SK-N-SH (cell line): ENCODE results near the gene PEPD. TPM values are rescaled to one million over a fixed set of nuclear protein-coding genes. Genes with fewer than 3 reads are reported as not detected.

Experiments
- CTCF ChIA-PET: fragments of 300-600, 350-600 bp; formaldehyde crosslinking; extraction: SDS; loops from one replicate; lab custom pipeline; 2021; lab: Yijun Ruan, JAX
- POLR2A ChIA-PET: fragments of 350-600 bp; sonication (Branson Sonifier 250); formaldehyde crosslinking; extraction: SDS; loops from one replicate; lab custom pipeline; 2020; ENCODE audit warnings: antibody characterized with exemption, inconsistent platforms; lab: Yijun Ruan, JAX
- DNase-seq: peaks from one replicate; pipeline ENCODE4 v3.0.0; 2012
- H2AFZ ChIP-seq: fragments of 200-600 bp; sonication (generic); 2 replicates; pipeline ENCODE4 v1.8.1; 2016; ENCODE audit warnings: antibody characterized with exemption, mild to moderate bottlenecking, low read depth
- H3F3A ChIP-seq: fragments of 200-600 bp; sonication (generic); replicated peaks from 2 replicates; pipeline ENCODE3; 2016; ENCODE audit warnings: antibody characterized with exemption, mild to moderate bottlenecking; ENCODE audit not compliant: insufficient read depth
- H3K27ac ChIP-seq, 2 experiments: fragments of 200-500 bp in 1 of 2; fragments of 200-600 bp in 1 of 2; sonication (Bioruptor generic) in 1 of 2; sonication (generic), shearing (Covaris generic) in 1 of 2; 2 replicates each; pipeline versions ENCODE4 v1.5.1 to v1.6.1; 2014 to 2016; ENCODE audit warnings: low read depth in 2 of 2, inconsistent platforms in 1 of 2, low read length in 1 of 2, mild to moderate bottlenecking in 1 of 2, mixed read lengths in 1 of 2
- H3K27me3 ChIP-seq: fragments of 200-600 bp; sonication (generic), shearing (Covaris generic); 2 replicates; pipeline ENCODE4 v1.6.1; 2016; ENCODE audit warnings: mixed run types; ENCODE audit not compliant: insufficient read depth
- H3K36me3 ChIP-seq, 2 experiments: fragments of 200-500 bp in 1 of 2; fragments of 200-600 bp in 1 of 2; sonication (Bioruptor generic) in 1 of 2; sonication (generic) in 1 of 2; replicated peaks in 1 of 2; 2 replicates each; pipeline versions ENCODE3 to v1.5.1; 2014 to 2016; ENCODE audit warnings: low read length in 1 of 2, mild to moderate bottlenecking in 1 of 2; ENCODE audit not compliant: insufficient read depth in 2 of 2, control insufficient read depth in 1 of 2
- H3K4me1 ChIP-seq, 2 experiments: fragments of 200-500 bp in 1 of 2; fragments of 200-600 bp in 1 of 2; sonication (Bioruptor generic) in 1 of 2; sonication (generic), shearing (Covaris generic) in 1 of 2; 2 replicates each; pipeline versions ENCODE4 v1.5.1 to v1.6.1; 2014 to 2016; ENCODE audit warnings: low read depth in 1 of 2, low read length in 1 of 2, mixed run types in 1 of 2; ENCODE audit not compliant: insufficient read depth in 2 of 2, control insufficient read depth in 1 of 2
- H3K4me2 ChIP-seq: fragments of 200-600 bp; sonication (generic), shearing (Covaris generic); 2 replicates; pipeline ENCODE4 v1.6.1; 2017; ENCODE audit warnings: mixed run types
- H3K4me3 ChIP-seq, 2 experiments: fragments of 200-500 bp in 1 of 2; fragments of 200-600 bp in 1 of 2; sonication (Bioruptor generic) in 1 of 2; sonication (generic), shearing (Covaris generic) in 1 of 2; 2 replicates each; pipeline versions ENCODE4 v1.5.1 to v1.8.1; 2014 to 2016; ENCODE audit warnings: low read depth in 2 of 2, inconsistent platforms in 1 of 2, low read length in 1 of 2, mild to moderate bottlenecking in 1 of 2, mixed read lengths in 1 of 2, moderate library complexity in 1 of 2
- H3K79me2 ChIP-seq: fragments of 200-600 bp; sonication (generic); 2 replicates; pipeline ENCODE4 v1.8.1; 2017; ENCODE audit warnings: mild to moderate bottlenecking; ENCODE audit not compliant: insufficient read depth
- H3K9ac ChIP-seq: fragments of 200-600 bp; sonication (generic); 2 replicates; pipeline ENCODE4 v1.6.1; 2017; ENCODE audit warnings: mixed run types
- H3K9me2 ChIP-seq: fragments of 200-600 bp; sonication (generic); 2 replicates; pipeline ENCODE4 v1.6.1; 2017; ENCODE audit warnings: mixed run types
- H3K9me3 ChIP-seq: fragments of 200-600 bp; sonication (generic); 2 replicates; pipeline ENCODE4 v1.6.1; 2017; ENCODE audit warnings: mixed run types, mild to moderate bottlenecking, moderate library complexity
- H4K20me1 ChIP-seq: fragments of 200-600 bp; sonication (generic); 2 replicates; pipeline ENCODE4 v1.6.1; 2017; ENCODE audit warnings: mild to moderate bottlenecking, mixed run types; ENCODE audit not compliant: insufficient read depth
- CHD2 ChIP-seq: fragments of 150-350 bp; IDR thresholded peaks from 2 replicates; pipeline ENCODE4 v1.6.1; 2018; ENCODE audit warnings: low read length; ENCODE audit not compliant: partially characterized antibody
- CTCF ChIP-seq: fragments of 200-600 bp; sonication (generic); IDR thresholded peaks from 2 replicates; pipeline ENCODE4 v1.6.1; 2017; ENCODE audit warnings: antibody characterized with exemption, mild to moderate bottlenecking, moderate library complexity
- FOXM1 ChIP-seq: IDR thresholded peaks from 2 replicates; pipeline ENCODE4 v1.4.0; 2012; ENCODE audit warnings: low read depth, mild to moderate bottlenecking
- GABPA ChIP-seq: IDR thresholded peaks from 2 replicates; pipeline ENCODE4 v1.4.0; 2012; ENCODE audit warnings: low read depth, mild to moderate bottlenecking
- GATA2 ChIP-seq: sonication (generic); formaldehyde crosslinking; IDR thresholded peaks from 2 replicates; pipeline ENCODE4 v1.5.0; 2020; ENCODE audit warnings: mild to moderate bottlenecking, missing genetic modification reagents
- MEF2A ChIP-seq: IDR thresholded peaks from 2 replicates; pipeline ENCODE4 v1.4.0; 2012; ENCODE audit warnings: low read depth, borderline replicate concordance
- MXI1 ChIP-seq: IDR thresholded peaks from 2 replicates; pipeline ENCODE4 v1.6.1; 2012; ENCODE audit warnings: mild to moderate bottlenecking, low read depth, low read length, improper control_type of control experiment
- NRF1 ChIP-seq: IDR thresholded peaks from 2 replicates; pipeline ENCODE4 v1.6.1; 2012; ENCODE audit warnings: low read depth, mild to moderate bottlenecking, low read length
- RFX5 ChIP-seq: IDR thresholded peaks from 2 replicates; pipeline ENCODE4 v1.6.1; 2012; ENCODE audit warnings: mild to moderate bottlenecking, improper control_type of control experiment, low read length
- TEAD4 ChIP-seq: IDR thresholded peaks from 2 replicates; pipeline ENCODE4 v1.4.0; 2012; ENCODE audit warnings: mild to moderate bottlenecking, borderline replicate concordance; ENCODE audit not compliant: insufficient read depth
- USF1 ChIP-seq: IDR thresholded peaks from 2 replicates; pipeline ENCODE4 v1.4.0; 2012; ENCODE audit warnings: low read depth, borderline replicate concordance
- USF2 ChIP-seq: fragments of 150-350 bp; IDR thresholded peaks from 2 replicates; pipeline ENCODE4 v1.6.1; 2017; ENCODE audit warnings: antibody characterized with exemption, low read length, low read depth, borderline replicate concordance
- WGBS: methylation state at CpG from one replicate; pipeline ENCODE4 v1.1.6; 2017; ENCODE audit warnings: low lambda C conversion rate; 5-methylcytosine and 5-hydroxymethylcytosine counted together
- polyA plus RNA-seq, 3 experiments: library from polyadenylated mRNA; depleted of rRNA; stranded (reverse); fragments of >200 nt; gene quantifications; 2 replicates each; pipeline ENCODE4 v1.2.3, GENCODE V29; 2012

PEPD gene
- polyA plus RNA-seq, 1 of the 3 experiments (the other 2 are of a cell fraction): 88.9 TPM

- WGBS: 81% methylated on average over 11 of the region's 16 CpGs
- TF ChIP-seq GATA2 (CRISPR knock-in tag): no peak
- TF ChIP-seq USF1: no peak
- no peak for TF ChIP-seq NRF1
- TF ChIP-seq RFX5: no peak
- TF ChIP-seq CTCF: no peak
- TF ChIP-seq CHD2: no peak
- TF ChIP-seq, all 33 proteins: peak for 0
- CTCF ChIA-PET: interaction anchor here (0.6 to 4.4 kb wide), 23 partner anchors 11 to 664 kb away, joined by 3 to 59 read pairs (median 4); partner anchors contain the start of genes CHST8 and PEPD
- H3K4me3 ChIP-seq: no peak overlapping the region
- no peak overlapping the region for H3K4me2 ChIP-seq
- H2AFZ ChIP-seq: no peak overlapping the region
- no peak for DNase-seq
- peaks cover 17 to 62% of the 10 kb centered on the region in 2 experiments for H3K4me1 ChIP-seq
- H3K9ac ChIP-seq: no peak overlapping the region
- no peaks in the 10 kb centered on the region for H3K9me2 ChIP-seq
- H3K9me3 ChIP-seq: no peaks in the 10 kb centered on the region
- H4K20me1 ChIP-seq: no peaks in the 10 kb centered on the region
- POLR2A ChIA-PET: no interaction called here
- H3K36me3 ChIP-seq: no peaks in the 10 kb centered on the region
- no peaks in the 10 kb centered on the region for H3K79me2 ChIP-seq
- H3K27me3 ChIP-seq: no peaks in the 10 kb centered on the region
- H3K27ac ChIP-seq: peak overlapping the region in 1 of 2 experiments; percentile 17; a peak in 1 of 4 replicates
- H3F3A ChIP-seq: peaks cover 6% of the 10 kb centered on the region
These were observed 89.0 kb downstream of the PEPD start for GRCh38 chr19:33432446-33433170.

- DNase-seq: no peak
- H3K79me2 ChIP-seq: no peaks in the 10 kb centered on the region
- POLR2A ChIA-PET: no interaction called here
- no peaks in the 10 kb centered on the region for H3K9me2 ChIP-seq
- TF ChIP-seq TEAD4 (no peak), USF2 (no peak), GABPA (no peak), MEF2A (no peak), MXI1 (no peak), FOXM1 (no peak), RFX5 (no peak)
- no peaks in the 10 kb centered on the region for H4K20me1 ChIP-seq
- no peak overlapping the region for H3K27ac ChIP-seq
- 64% methylated on average over 5 of the region's 5 CpGs for WGBS
- H3K4me1 ChIP-seq: peaks cover 17 to 56% of the 10 kb centered on the region in 2 experiments
- H3K36me3 ChIP-seq: no peaks in the 10 kb centered on the region
- CTCF ChIA-PET: interaction anchor here (0.8 to 4.4 kb wide), 21 partner anchors 16 to 665 kb away, joined by 3 to 59 read pairs (median 4); partner anchors contain the start of genes CHST8 and PEPD
- H3K27me3 ChIP-seq: no peaks in the 10 kb centered on the region
- H2AFZ ChIP-seq: no peak overlapping the region
- no peak overlapping the region for H3K4me2 ChIP-seq
- H3K9me3 ChIP-seq: no peaks in the 10 kb centered on the region
- H3K9ac ChIP-seq: no peak overlapping the region
- H3K4me3 ChIP-seq: no peak overlapping the region
- peaks cover 2% of the 10 kb centered on the region for H3F3A ChIP-seq
These were observed 89.6 kb downstream of the PEPD start for GRCh38 chr19:33432015-33432414.
